Chondrocyte (in vitro differentiated cells): ENCODE data around the gene ZNF619. TPM values are rescaled to one million over a fixed set of nuclear protein-coding genes. Genes with fewer than 3 reads are reported as not detected.
A peak's percentile ranks its signal among the peaks of the same experiment; 100 is the strongest.

Source experiments
- DNase-seq: peaks from one replicate; pipeline ENCODE4 v3.0.0; 2021; ENCODE audit warnings: mixed read lengths, low spot score
- H3K27ac Mint-ChIP-seq: one replicate; pipeline ENCODE4 v1.8.0; 2021; ENCODE audit warnings: mild to moderate bottlenecking, moderate library complexity, mixed read lengths; ENCODE audit not compliant: unreplicated experiment
- H3K27me3 Mint-ChIP-seq: 2 replicates; pipeline ENCODE4 v1.8.0; 2021; ENCODE audit warnings: low read depth, mixed read lengths
- H3K36me3 Mint-ChIP-seq: 2 replicates; pipeline ENCODE4 v1.8.0; 2021; ENCODE audit warnings: low read depth, mixed read lengths
- H3K4me1 Mint-ChIP-seq: 2 replicates; pipeline ENCODE4 v1.8.0; 2021; ENCODE audit warnings: low read depth, mild to moderate bottlenecking, mixed read lengths
- H3K4me3 Mint-ChIP-seq: one replicate; pipeline ENCODE4 v1.8.0; 2021; ENCODE audit warnings: mild to moderate bottlenecking, moderate library complexity, mixed read lengths; ENCODE audit not compliant: unreplicated experiment
- H3K9me3 Mint-ChIP-seq: 2 replicates; pipeline ENCODE4 v1.8.0; 2021; ENCODE audit warnings: low read depth, mixed read lengths
- total RNA-seq: library from RNA; stranded (reverse); gene quantifications from 3 replicates; pipeline ENCODE4 v1.2.1, GENCODE V29; 2021
- TF ChIP-seq, protein P1 (sequence below): fragments of 200-600 bp; sonication (generic); IDR thresholded peaks from 2 replicates; pipeline ENCODE4 v1.5.0; 2021; ENCODE audit warnings: antibody characterized with exemption, mild to moderate bottlenecking, moderate library complexity

The ZNF619 gene
- total RNA-seq, 1 donor from 2014 or later = 3.3 TPM

DNA sequence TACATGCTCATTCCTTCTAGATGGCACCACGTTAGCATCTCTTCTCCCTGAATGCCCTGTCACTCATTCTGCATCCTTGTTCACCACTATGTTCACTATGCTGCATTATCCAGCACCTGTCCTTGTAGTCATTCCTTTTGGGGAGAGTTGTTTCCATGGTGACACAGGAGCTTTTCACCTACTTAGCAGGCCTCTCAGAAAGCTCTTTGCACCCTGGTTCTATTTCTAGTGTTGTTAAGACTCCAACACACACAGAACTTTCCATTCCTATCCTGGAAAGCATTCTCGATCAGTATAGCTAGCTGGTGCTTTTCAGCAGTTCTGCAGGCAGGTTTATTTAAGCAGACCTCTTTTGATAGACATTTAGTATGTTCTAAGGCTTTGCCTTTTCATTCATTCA lies 26.5 kb upstream of the ZNF619 start:
- TF ChIP-seq, protein P1, sequence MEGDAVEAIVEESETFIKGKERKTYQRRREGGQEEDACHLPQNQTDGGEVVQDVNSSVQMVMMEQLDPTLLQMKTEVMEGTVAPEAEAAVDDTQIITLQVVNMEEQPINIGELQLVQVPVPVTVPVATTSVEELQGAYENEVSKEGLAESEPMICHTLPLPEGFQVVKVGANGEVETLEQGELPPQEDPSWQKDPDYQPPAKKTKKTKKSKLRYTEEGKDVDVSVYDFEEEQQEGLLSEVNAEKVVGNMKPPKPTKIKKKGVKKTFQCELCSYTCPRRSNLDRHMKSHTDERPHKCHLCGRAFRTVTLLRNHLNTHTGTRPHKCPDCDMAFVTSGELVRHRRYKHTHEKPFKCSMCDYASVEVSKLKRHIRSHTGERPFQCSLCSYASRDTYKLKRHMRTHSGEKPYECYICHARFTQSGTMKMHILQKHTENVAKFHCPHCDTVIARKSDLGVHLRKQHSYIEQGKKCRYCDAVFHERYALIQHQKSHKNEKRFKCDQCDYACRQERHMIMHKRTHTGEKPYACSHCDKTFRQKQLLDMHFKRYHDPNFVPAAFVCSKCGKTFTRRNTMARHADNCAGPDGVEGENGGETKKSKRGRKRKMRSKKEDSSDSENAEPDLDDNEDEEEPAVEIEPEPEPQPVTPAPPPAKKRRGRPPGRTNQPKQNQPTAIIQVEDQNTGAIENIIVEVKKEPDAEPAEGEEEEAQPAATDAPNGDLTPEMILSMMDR = no peak
- H3K27me3 Mint-ChIP-seq = no peaks in the 10 kb centered on the region
- no peak overlapping the region for H3K4me3 Mint-ChIP-seq
- no peak overlapping the region for H3K27ac Mint-ChIP-seq
- peaks cover 21% of the 10 kb centered on the region for H3K4me1 Mint-ChIP-seq
- no peak for DNase-seq
- H3K36me3 Mint-ChIP-seq = peaks cover 4% of the 10 kb centered on the region
- H3K9me3 Mint-ChIP-seq = no peaks in the 10 kb centered on the region

DNA sequence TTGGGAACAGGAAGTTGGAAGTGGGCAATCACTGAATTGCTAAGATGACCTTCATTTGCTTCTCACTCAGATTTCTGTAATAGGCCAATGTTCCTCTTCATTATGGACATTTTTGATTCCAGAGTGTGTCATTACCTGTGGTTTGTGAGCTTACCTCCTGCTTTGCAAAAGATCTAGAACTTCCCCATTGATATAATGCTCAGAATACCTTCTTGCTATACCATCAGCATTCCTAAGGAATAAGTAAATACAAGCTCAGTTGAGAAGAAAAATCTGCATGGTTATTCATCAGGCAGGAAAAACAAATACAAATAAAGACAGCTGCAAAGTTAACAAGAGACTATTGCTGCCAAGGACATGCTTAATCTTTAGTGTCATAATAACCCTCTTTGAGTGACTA lies 25.4 kb upstream of the ZNF619 start:
- H3K9me3 Mint-ChIP-seq = no peaks in the 10 kb centered on the region
- no peaks in the 10 kb centered on the region for H3K36me3 Mint-ChIP-seq
- H3K27ac Mint-ChIP-seq = no peak overlapping the region
- TF ChIP-seq, protein P1 = no peak
- no peaks in the 10 kb centered on the region for H3K27me3 Mint-ChIP-seq
- no peak overlapping the region for H3K4me3 Mint-ChIP-seq
- no peak for DNase-seq
- peaks cover 26% of the 10 kb centered on the region for H3K4me1 Mint-ChIP-seq

DNA sequence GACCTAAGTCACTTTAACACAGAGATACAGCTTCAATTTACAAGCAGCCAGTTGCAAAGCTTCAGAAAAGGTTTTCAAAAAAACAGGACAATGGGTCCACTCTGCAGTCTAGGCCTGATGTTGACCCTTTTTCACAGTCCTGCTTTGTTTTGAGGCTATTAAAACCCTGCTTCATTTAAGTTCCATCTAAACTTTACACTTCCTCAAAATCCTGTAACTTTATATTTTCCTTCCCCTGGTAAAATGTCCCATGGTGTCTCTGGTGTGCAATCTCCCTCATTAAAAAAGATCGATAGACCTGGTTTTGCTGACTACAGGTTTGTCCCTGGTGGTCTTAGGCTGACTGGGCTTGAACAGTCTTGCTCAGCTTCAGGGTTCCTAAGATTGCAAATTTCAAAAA lies 24.9 kb upstream of the ZNF619 start:
- Mint-ChIP-seq H3K36me3 (no peaks in the 10 kb centered on the region), H3K9me3 (no peaks in the 10 kb centered on the region), H3K4me1 (peaks cover 29% of the 10 kb centered on the region), H3K27me3 (no peaks in the 10 kb centered on the region), H3K4me3 (peak overlapping the region; percentile 97), H3K27ac (no peak overlapping the region)
- no peak for DNase-seq
- TF ChIP-seq, protein P1 = no peak

DNA sequence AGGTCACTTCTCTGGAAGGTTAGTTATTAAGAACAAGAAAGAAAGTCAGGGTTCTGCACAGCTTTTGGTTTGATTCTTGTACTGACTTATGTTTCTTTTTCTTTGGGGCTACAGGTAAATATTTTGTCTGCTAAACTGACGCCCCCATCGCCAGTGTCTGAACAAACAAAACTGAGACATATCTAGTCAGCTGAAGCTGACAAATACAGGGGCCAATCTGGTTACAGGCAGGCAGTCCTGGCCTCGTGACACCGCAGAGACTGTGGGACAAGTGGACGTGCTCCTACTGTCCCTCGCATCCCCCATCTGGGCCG lies 24.4 kb upstream of the ZNF619 start:
- no peaks in the 10 kb centered on the region for H3K36me3 Mint-ChIP-seq
- no peaks in the 10 kb centered on the region for H3K27me3 Mint-ChIP-seq
- peak overlapping the region; percentile 99 for H3K27ac Mint-ChIP-seq
- H3K9me3 Mint-ChIP-seq = no peaks in the 10 kb centered on the region
- TF ChIP-seq, protein P1 = no peak
- peaks cover 30% of the 10 kb centered on the region for H3K4me1 Mint-ChIP-seq
- no peak for DNase-seq
- peak overlapping the region; percentile 97 for H3K4me3 Mint-ChIP-seq

DNA sequence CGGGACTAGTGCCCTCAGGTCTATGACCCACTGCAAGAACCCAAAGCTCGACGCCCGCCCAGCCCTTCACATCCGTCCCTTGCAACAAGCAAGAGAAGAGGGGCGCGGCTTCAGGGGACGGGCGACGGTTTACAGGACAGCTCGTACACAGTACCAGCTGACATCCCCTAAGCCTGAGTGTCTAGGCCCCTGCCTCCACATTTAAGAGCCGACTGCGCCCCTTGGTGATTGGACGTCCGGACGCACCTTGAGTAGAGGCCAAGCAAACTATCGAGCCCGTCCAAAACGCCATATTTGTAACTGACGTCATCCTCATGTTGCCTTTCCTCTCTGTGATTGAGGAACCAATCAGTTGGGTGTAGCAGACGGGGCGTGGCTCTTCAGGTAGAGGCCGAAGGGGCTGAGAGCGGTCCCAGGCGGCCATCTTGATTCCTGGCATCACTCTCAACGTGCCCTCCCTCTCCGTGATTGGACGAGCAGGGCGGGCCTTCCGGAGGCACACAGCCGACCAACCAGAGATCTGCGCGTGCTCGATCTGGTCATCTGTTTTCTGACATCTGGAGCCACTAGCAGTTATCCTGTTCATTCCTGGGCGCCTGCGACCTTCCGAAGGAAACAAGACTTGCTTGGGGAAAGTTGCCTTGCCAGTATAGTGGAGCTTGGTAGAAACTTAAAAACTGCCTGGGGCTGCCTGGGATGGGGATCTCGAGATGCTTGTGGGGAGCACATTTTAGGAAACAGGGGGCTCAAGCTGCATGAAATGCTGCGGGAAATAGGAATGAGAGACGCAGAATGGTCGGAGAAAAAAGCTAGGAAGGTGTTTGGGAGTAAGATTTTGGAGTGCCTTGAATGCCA lies 23.8 kb upstream of the ZNF619 start:
- H3K27ac Mint-ChIP-seq = peak overlapping the region; percentile 99
- peak; percentile 99 for DNase-seq
- TF ChIP-seq, protein P1 = peak; percentile 10
- H3K4me1 Mint-ChIP-seq = peaks cover 36% of the 10 kb centered on the region
- H3K27me3 Mint-ChIP-seq = no peaks in the 10 kb centered on the region
- peak overlapping the region; percentile 97 for H3K4me3 Mint-ChIP-seq
- no peaks in the 10 kb centered on the region for H3K9me3 Mint-ChIP-seq
- peaks cover 5% of the 10 kb centered on the region for H3K36me3 Mint-ChIP-seq
